Ammon's horn (tissue), 1 donor: Measurements from ENCODE around the gene SHFL.

ENCODE experiments used
- DNase-seq: peaks from one replicate; pipeline ENCODE4 v3.0.0-alpha.2; 2016; ENCODE audit warnings: low spot score

SHFL gene

DNA sequence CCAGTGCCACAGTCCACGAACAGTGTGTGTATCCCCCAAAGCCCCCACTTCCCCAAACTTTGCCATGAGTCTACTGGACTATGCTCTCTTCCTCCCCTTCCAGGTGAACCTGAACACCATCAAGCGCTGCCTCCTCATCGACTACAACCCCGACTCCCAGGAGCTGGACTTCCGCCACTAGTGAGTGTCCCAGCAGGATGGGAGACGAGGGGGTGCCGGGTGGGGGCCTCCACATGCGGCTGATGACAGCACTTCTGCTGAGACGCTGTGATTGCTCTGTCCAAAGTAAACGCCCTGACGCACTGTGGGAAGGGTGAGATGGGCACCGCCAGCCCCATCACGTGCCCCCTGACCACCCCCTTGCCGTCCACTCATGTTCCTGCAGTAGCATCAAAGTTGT is 23.4 kb downstream of the SHFL start:
- DNase-seq, result no peak

- DNase-seq, result no peak
Measured at GRCh38 chr19:10110076-10110971, 24.2 kb downstream of the SHFL start.

DNA sequence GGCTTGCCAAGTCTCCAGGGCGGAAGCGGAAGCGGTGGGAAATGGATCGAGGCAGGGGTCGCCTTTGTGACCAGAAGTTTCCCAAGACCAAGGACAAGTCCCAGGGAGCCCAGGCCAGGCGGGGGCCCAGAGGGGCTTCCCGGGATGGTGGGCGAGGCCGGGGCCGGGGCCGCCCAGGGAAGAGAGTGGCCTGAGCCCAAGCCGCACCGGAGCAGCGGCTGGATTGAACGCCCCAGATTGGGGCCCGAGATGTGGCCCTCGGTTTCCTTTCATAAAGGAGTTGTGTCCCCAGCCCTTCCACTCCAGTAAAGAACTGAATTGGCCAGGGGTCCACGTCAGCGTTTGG is 24.8 kb downstream of the SHFL start:
- no peak for DNase-seq

- peak; percentile 57 for DNase-seq
Measured at GRCh38 chr19:10111405-10111811, 25.3 kb downstream of the SHFL start, which contains the start of gene P2RY11. P2RY11 (plus strand) TSS chr19:10111693; CDS start chr19:10111722, 29 bp downstream.

DNA sequence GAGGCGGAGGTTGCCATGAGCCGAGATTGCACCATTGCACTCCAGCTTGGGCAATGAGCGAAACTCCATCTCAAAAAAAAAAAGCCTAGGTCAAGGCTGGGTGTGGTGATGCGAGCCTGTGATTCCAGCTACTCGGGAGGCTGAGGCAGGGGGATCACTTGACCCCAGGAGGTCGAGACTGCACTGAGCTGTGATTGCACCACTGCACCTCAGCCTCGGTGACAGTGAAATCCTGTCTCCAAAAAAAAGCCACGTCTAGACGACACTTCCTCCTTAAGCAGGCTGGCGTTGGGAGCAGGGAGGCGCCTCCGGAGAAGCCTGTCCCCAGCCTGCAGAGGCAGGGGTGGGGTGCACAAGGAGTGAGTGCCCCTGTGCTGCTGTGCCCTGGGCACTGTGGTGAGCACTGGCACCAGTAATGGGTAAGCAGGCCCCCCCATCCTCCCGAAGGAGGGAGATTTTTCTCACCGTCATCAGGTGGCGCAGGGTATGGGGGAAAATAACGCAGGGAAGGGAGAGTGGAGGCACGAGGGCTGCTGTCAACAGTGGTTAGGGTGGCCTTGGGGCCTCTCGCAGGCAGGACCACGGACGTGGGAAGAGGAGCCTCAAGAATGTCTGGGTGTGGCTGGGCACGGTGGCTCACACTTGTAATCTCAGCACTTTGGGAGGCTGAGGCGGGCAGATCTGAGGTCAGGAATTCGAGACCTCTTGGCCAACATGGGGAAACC is 26.1 kb downstream of the SHFL start:
- DNase-seq, result peak; percentile 43

- no peak for DNase-seq
Measured at GRCh38 chr19:10112895-10113591, 26.9 kb downstream of the SHFL start.

DNA sequence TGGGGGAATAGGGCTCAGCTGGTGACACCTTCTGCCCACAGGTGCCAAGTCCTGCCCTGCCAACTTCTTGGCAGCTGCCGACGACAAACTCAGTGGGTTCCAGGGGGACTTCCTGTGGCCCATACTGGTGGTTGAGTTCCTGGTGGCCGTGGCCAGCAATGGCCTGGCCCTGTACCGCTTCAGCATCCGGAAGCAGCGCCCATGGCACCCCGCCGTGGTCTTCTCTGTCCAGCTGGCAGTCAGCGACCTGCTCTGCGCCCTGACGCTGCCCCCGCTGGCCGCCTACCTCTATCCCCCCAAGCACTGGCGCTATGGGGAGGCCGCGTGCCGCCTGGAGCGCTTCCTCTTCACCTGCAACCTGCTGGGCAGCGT is 27.5 kb downstream of the SHFL start:
- no peak for DNase-seq

GRCh38 chr19:10113964-10114650 is 28.0 kb downstream of the SHFL start:
- DNase-seq, result no peak

DNA sequence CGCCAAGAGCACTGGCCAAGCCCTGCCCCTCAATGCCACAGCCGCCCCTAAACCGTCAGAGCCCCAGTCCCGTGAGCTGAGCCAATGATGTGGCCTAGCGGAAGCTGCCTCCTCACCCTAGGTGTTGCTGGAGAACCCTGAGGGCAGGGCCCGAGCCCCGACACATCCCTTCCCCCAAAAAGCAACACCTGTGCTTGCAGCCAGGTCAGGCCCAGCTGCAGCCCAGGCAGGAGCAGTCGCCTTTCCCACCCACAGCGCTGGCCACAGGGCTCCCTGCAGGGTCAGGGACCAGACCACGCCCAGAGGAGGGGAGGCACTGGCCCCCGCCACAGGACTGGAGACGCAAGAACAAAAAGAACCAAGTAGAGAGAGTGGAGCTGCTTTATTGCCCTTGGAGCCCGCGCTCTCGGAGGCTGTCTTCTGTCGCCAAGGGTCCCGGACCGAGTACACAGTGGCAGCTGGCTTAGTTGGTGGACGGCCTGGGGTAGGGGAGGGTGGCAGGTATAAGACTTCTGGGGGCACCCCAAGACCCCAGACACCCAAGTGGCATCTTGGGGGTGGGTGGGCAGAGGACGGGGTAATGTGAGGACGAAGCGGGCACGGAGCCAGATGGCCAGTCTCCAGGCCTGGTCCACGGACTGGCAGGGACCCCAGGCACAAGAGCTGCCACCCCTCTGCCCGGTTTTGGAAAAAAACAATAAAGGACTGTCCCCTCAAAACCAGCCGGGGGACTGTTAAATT is 28.7 kb downstream of the SHFL start:
- no peak for DNase-seq

GRCh38 chr19:10115392-10116084 is 29.4 kb downstream of the SHFL start:
- DNase-seq, result no peak

DNA sequence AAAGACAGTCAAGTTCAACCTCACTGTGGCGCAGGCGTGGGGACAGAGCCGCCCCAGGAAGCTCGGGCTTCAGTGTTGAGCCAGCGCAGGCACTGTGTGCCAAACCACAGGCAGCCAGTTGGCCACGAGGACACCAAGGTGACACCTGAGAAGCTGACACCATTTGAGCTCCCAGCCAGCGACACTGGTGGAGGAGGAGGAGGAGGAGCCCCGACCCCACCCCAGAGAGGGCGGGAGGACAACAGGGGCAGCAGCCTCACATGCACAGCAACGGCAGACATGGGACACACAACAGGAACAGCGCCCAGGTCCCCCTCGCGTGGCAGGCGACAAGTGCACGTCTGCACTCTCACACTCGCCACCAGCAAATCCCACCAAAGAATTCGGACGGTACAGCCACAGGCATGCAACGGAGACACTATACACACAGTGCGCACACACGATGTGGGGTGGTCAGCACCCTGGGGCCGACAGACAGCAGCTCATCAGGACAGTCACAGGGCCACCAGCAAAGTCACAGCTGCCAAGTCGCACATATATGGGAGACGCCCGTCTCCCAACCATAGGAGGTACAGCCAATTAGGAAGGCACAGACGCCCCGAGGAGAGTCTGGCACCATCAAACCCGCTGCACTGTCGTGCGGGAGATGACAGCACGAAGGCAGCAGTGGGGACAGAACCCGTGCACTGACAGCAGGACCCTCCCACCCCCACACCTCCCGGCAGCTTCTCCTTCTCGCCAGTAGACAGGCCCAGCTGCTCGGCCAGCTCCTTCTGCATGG is 30.2 kb downstream of the SHFL start:
- no peak for DNase-seq

DNA sequence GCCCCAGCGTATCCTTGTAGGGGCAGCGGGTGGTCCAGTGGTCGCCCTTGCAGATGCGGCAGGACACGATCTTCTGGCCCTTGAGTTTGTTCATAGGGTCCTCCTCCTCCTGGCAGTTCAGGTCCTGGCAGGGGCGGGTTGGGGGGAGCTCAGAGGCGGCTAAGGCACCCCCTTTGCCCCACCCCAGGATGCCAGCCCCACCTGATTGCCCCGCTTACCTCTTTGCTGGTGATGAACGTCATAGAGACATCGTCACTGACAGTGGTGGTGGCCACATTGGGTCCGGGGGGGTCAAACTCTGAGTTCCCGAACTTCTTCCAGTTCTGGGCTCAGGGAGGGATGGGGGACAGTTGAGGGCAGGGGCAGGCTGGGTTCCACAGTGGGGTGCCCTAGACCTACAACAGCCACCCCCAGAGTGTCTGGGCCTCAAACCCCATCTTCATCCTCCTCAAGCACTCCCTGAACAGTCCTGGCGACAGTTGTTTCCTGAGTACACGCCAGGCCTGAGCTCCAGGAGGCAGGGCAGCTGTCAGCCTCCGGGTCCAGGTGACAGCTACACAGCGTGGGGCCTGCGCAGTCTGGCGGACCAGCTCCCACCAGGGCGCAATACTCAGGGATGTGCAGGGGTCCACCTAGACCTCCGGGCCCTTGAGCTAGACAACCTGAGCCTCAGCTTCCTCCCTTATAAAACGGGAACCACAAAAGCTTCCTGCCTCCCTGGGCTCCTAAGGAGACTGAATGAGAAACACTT is 30.9 kb downstream of the SHFL start:
- no peak for DNase-seq

GRCh38 chr19:10118960-10119359 is 32.8 kb downstream of the SHFL start:
- no peak for DNase-seq

- no peak for DNase-seq
Measured at GRCh38 chr19:10120538-10121189, 34.5 kb downstream of the SHFL start.

GRCh38 chr19:10122045-10122444 is 35.9 kb downstream of the SHFL start:
- no peak for DNase-seq

- no peak for DNase-seq
Measured at GRCh38 chr19:10124429-10124828, 38.3 kb downstream of the SHFL start.

DNA sequence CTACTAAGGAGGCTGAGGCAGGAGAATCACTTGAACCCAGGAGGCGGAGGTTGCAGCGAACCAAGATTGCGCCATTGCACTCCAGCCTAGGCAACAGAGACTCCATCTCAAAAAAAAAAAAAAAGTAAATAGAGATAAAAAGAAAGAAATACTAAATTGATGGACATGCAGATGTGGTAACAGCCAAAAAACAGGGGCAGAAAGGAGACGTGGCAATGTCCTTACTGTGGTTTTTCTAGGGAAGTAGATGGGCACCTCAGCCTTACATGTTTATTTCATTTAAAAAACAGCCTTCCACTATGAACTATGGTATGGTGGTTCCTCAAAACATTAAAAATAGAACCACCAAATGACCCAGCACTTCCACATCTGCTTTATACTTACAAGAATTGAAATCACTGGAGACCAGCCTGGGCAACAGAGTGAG is 40.1 kb downstream of the SHFL start:
- no peak for DNase-seq

GRCh38 chr19:10132905-10133304 is 46.8 kb downstream of the SHFL start:
- no peak for DNase-seq

- no peak for DNase-seq
Measured at GRCh38 chr19:10133596-10133995, 47.5 kb downstream of the SHFL start.
